ENCODE data around the gene LOC101059915.

Gene LOC101059915

GRCh38 chrX:71632923-71633657, 34.3 kb upstream of the LOC101059915 start:
- Histone ChIP-seq H3K4me1 (ENCODE audit: control insufficient read depth in 1 of 2, insufficient read depth in 2 of 2, low read length in 2 of 2) (no peaks in the 10 kb centered on the region), H3K79me2 (ENCODE audit: insufficient read depth, low read length) (no peaks in the 10 kb centered on the region), H3K9ac (ENCODE audit: insufficient read depth, low read length, poor library complexity, severe bottlenecking) (no peak overlapping the region), H3K4me3 (replicated peaks in 1 of 3; ENCODE audit: low read depth in 2 of 3, low read length in 3 of 3) (no peak overlapping the region), H3K9me3 (replicated peaks in 1 of 2; ENCODE audit: control insufficient read depth in 1 of 2, insufficient read depth in 1 of 2, low read length in 2 of 2) (no peaks in the 10 kb centered on the region), H3K4me2 (replicated peaks; ENCODE audit: extremely low read depth, low read length, poor library complexity, severe bottlenecking) (no peak overlapping the region), H3K27ac (ENCODE audit: low read depth in 1 of 2, low read length in 2 of 2) (no peak overlapping the region), H2AFZ (ENCODE audit: insufficient read depth, low read depth, low read length, poor library complexity, severe bottlenecking) (no peak overlapping the region), H4K20me1 (ENCODE audit: insufficient read depth, low read length) (no peaks in the 10 kb centered on the region), H3K27me3 (ENCODE audit: control insufficient read depth in 2 of 2, insufficient read depth in 2 of 2, low read length in 2 of 2) (no peaks in the 10 kb centered on the region), H3K36me3 (replicated peaks in 1 of 2; ENCODE audit: control insufficient read depth in 1 of 2, insufficient read depth in 2 of 2, low read length in 2 of 2) (no peaks in the 10 kb centered on the region)
- Mint-ChIP-seq H3K27ac (no peak overlapping the region), H3K4me1 (peaks cover 6% of the 10 kb centered on the region), H3K9me3 (peaks cover 0 to 5% (median 0%) of the 10 kb centered on the region in 7 donors), H3K27me3 (ENCODE audit: low read depth in 3 of 3) (peaks cover 0 to under 1% (median under 1%) of the 10 kb centered on the region in 3 donors), H3K36me3 (no peaks in the 10 kb centered on the region), H3K4me3 (no peak overlapping the region)
- 100% methylated on average over 2 of the region's 10 CpGs for WGBS (ENCODE audit: insufficient coverage)
- intact Hi-C loops (cut with micrococcal nuclease), result no loop called here
- no peak for TF ChIP-seq CTCF (IDR thresholded peaks at IDR 0.05)
- DNase-seq, result no peak

- TF ChIP-seq CTCF (IDR thresholded peaks at IDR 0.05), result no peak
- intact Hi-C loops (cut with micrococcal nuclease), result no loop called here
- H3K79me2 ChIP-seq (ENCODE audit: insufficient read depth, low read length), result no peaks in the 10 kb centered on the region
- no peaks in the 10 kb centered on the region for H3K36me3 ChIP-seq (replicated peaks in 1 of 2; ENCODE audit: control insufficient read depth in 1 of 2, insufficient read depth in 2 of 2, low read length in 2 of 2)
- H4K20me1 ChIP-seq (ENCODE audit: insufficient read depth, low read length), result no peaks in the 10 kb centered on the region
- H3K27ac ChIP-seq (ENCODE audit: low read depth in 1 of 2, low read length in 2 of 2), result no peak overlapping the region
- no CpG with 5 or more reads among the region's 6 CpGs for WGBS (ENCODE audit: insufficient coverage)
- DNase-seq, result no peak
- Mint-ChIP-seq H3K27me3 (ENCODE audit: low read depth in 3 of 3) (no peaks in the 10 kb centered on the region), H3K36me3 (no peaks in the 10 kb centered on the region), H3K4me3 (no peak overlapping the region), H3K27ac (no peak overlapping the region), H3K4me1 (peaks cover 3% of the 10 kb centered on the region), H3K9me3 (peaks cover 0 to 5% (median 0%) of the 10 kb centered on the region in 7 donors)
- no peak overlapping the region for H3K4me2 ChIP-seq (replicated peaks; ENCODE audit: extremely low read depth, low read length, poor library complexity, severe bottlenecking)
- H3K9me3 ChIP-seq (replicated peaks in 1 of 2; ENCODE audit: control insufficient read depth in 1 of 2, insufficient read depth in 1 of 2, low read length in 2 of 2), result no peaks in the 10 kb centered on the region
- no peaks in the 10 kb centered on the region for H3K4me1 ChIP-seq (ENCODE audit: control insufficient read depth in 1 of 2, insufficient read depth in 2 of 2, low read length in 2 of 2)
- H2AFZ ChIP-seq (ENCODE audit: insufficient read depth, low read depth, low read length, poor library complexity, severe bottlenecking), result no peak overlapping the region
- H3K4me3 ChIP-seq (replicated peaks in 1 of 3; ENCODE audit: low read depth in 2 of 3, low read length in 3 of 3), result no peak overlapping the region
- no peak overlapping the region for H3K9ac ChIP-seq (ENCODE audit: insufficient read depth, low read length, poor library complexity, severe bottlenecking)
- H3K27me3 ChIP-seq (ENCODE audit: control insufficient read depth in 2 of 2, insufficient read depth in 2 of 2, low read length in 2 of 2), result no peaks in the 10 kb centered on the region
Observed at GRCh38 chrX:71634366-71634765, 33.0 kb upstream of the LOC101059915 start.
